ENCODE results near the gene CCDC146. TPM values are rescaled to one million over a fixed set of nuclear protein-coding genes. Genes with fewer than 3 reads are reported as not detected.
"Not testable (repeated sequence)": the region's sequence is repeated elsewhere in the genome, so short reads cannot be mapped to it uniquely, and the experiment has no call there.

Gene CCDC146
- polyA plus RNA-seq, 3 donors: 0.08 to 7.2 (median 0.40) TPM

DNA sequence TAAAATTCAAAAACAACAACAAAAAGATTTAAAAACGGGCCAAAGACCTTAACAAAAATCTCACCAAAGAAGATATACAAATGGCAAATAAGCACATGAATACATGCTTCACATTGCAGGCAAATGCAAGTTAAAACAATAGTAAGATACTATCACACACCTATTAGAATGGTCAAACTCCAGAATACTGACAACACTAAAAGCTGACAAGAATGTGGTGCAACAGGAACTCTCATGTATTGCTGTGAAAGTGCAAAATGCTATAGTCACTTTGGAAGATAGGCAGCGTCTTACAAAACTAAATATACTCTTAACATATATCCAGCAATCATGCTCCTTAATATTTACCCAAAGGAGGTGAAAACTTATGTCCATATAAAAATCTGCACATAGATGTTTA lies 16.3 kb downstream of the CCDC146 start:
- H3K36me3 Mint-ChIP-seq; H3K79me2 ChIP-seq (ENCODE audit: insufficient read depth, low read length); H2AFZ ChIP-seq (ENCODE audit: insufficient read depth, low read depth, low read length, poor library complexity, severe bottlenecking); H3K4me3 Mint-ChIP-seq; H4K20me1 ChIP-seq (ENCODE audit: insufficient read depth, low read length); H3K4me1 ChIP-seq (ENCODE audit: control insufficient read depth in 1 of 2, insufficient read depth in 2 of 2, low read length in 2 of 2); H3K4me2 ChIP-seq (replicated peaks; ENCODE audit: extremely low read depth, low read length, poor library complexity, severe bottlenecking); DNase-seq; H3K9me3 Mint-ChIP-seq; H3K36me3 ChIP-seq (replicated peaks in 1 of 2; ENCODE audit: control insufficient read depth in 1 of 2, insufficient read depth in 2 of 2, low read length in 2 of 2); H3K4me1 Mint-ChIP-seq; H3K9me3 ChIP-seq (replicated peaks in 1 of 2; ENCODE audit: control insufficient read depth in 1 of 2, insufficient read depth in 1 of 2, low read length in 2 of 2); H3K9ac ChIP-seq (ENCODE audit: insufficient read depth, low read length, poor library complexity, severe bottlenecking); intact Hi-C loops (cut with micrococcal nuclease); H3K27me3 Mint-ChIP-seq (ENCODE audit: low read depth in 3 of 3); H3K27me3 ChIP-seq (ENCODE audit: control insufficient read depth in 2 of 2, insufficient read depth in 2 of 2, low read length in 2 of 2); H3K27ac ChIP-seq (ENCODE audit: low read depth in 1 of 2, low read length in 2 of 2); H3K27ac Mint-ChIP-seq; H3K4me3 ChIP-seq (replicated peaks in 1 of 3; ENCODE audit: low read depth in 2 of 3, low read length in 3 of 3): not testable (repeated sequence)
- WGBS (ENCODE audit: insufficient coverage): no CpG with 5 or more reads among the region's 2 CpGs

DNA sequence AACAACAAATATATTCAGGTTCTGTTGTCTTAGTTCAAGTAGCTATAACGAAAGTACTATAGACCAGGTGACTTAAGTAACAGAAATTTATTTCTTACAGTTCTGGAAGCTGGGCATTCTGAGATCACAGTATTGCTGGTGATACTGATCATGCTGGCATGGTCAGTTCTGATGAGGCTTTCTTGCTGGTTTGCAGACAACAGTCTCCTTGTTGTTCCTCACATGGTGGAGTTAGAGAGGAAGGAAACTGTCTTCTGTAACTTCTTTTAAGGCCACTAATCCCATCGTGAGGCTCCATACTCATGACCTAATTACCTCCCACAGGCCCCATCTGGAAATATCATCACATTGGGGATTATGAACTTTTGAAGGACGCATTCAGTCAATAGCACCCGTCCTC lies 17.9 kb downstream of the CCDC146 start:
- H3K9me3 Mint-ChIP-seq: peaks cover 8 to 22% (median 16%) of the 10 kb centered on the region in 7 donors
- H4K20me1 ChIP-seq (ENCODE audit: insufficient read depth, low read length); H3K9me3 ChIP-seq (replicated peaks in 1 of 2; ENCODE audit: control insufficient read depth in 1 of 2, insufficient read depth in 1 of 2, low read length in 2 of 2); H3K4me1 ChIP-seq (ENCODE audit: control insufficient read depth in 1 of 2, insufficient read depth in 2 of 2, low read length in 2 of 2); H3K79me2 ChIP-seq (ENCODE audit: insufficient read depth, low read length); H3K4me3 ChIP-seq (replicated peaks in 1 of 3; ENCODE audit: low read depth in 2 of 3, low read length in 3 of 3); H3K4me1 Mint-ChIP-seq; H3K36me3 Mint-ChIP-seq; H3K27ac Mint-ChIP-seq; H3K36me3 ChIP-seq (replicated peaks in 1 of 2; ENCODE audit: control insufficient read depth in 1 of 2, insufficient read depth in 2 of 2, low read length in 2 of 2); H3K4me2 ChIP-seq (replicated peaks; ENCODE audit: extremely low read depth, low read length, poor library complexity, severe bottlenecking); H3K27ac ChIP-seq (ENCODE audit: low read depth in 1 of 2, low read length in 2 of 2); H3K27me3 ChIP-seq (ENCODE audit: control insufficient read depth in 2 of 2, insufficient read depth in 2 of 2, low read length in 2 of 2); H3K27me3 Mint-ChIP-seq (ENCODE audit: low read depth in 3 of 3); H2AFZ ChIP-seq (ENCODE audit: insufficient read depth, low read depth, low read length, poor library complexity, severe bottlenecking); intact Hi-C loops (cut with micrococcal nuclease); H3K9ac ChIP-seq (ENCODE audit: insufficient read depth, low read length, poor library complexity, severe bottlenecking); DNase-seq; H3K4me3 Mint-ChIP-seq: not testable (repeated sequence)
- WGBS (ENCODE audit: insufficient coverage): no CpG with 5 or more reads among the region's 4 CpGs

DNA sequence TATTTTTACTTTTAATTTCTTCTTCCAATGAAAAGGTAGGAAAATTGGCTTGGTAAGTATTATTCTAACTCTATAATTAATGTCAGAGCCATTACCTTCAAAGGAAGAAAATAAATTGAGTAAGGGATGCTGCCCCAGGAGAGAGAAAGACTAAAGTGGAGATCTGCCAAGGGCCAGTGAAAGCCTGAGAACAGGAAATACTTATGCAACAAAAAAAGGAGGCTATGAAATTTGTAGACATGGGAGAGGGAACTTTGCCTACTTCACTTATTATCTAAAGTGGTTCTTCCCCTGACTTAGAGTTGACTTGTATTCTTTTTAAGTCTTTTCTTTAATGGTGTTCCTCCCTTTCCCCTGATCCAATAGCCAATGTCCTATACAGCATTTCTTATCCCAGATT lies 29.8 kb downstream of the CCDC146 start:
- Histone ChIP-seq H3K4me1 (ENCODE audit: control insufficient read depth in 1 of 2, insufficient read depth in 2 of 2, low read length in 2 of 2) (peaks cover 34 to 43% of the 10 kb centered on the region in 2 donors), H3K27ac (ENCODE audit: low read depth in 1 of 2, low read length in 2 of 2) (peak overlapping the region in 1 of 2 donors; percentile 80), H3K4me3 (replicated peaks in 1 of 3; ENCODE audit: low read depth in 2 of 3, low read length in 3 of 3) (peak overlapping the region in 1 of 3 experiments; percentile 42)
- H3K4me2 ChIP-seq (replicated peaks; ENCODE audit: extremely low read depth, low read length, poor library complexity, severe bottlenecking); H3K27me3 Mint-ChIP-seq (ENCODE audit: low read depth in 3 of 3); H4K20me1 ChIP-seq (ENCODE audit: insufficient read depth, low read length); H3K79me2 ChIP-seq (ENCODE audit: insufficient read depth, low read length); H3K27me3 ChIP-seq (ENCODE audit: control insufficient read depth in 2 of 2, insufficient read depth in 2 of 2, low read length in 2 of 2); H3K36me3 ChIP-seq (replicated peaks in 1 of 2; ENCODE audit: control insufficient read depth in 1 of 2, insufficient read depth in 2 of 2, low read length in 2 of 2); H3K9ac ChIP-seq (ENCODE audit: insufficient read depth, low read length, poor library complexity, severe bottlenecking); H2AFZ ChIP-seq (ENCODE audit: insufficient read depth, low read depth, low read length, poor library complexity, severe bottlenecking); H3K9me3 ChIP-seq (replicated peaks in 1 of 2; ENCODE audit: control insufficient read depth in 1 of 2, insufficient read depth in 1 of 2, low read length in 2 of 2); intact Hi-C loops (cut with micrococcal nuclease); H3K36me3 Mint-ChIP-seq: not testable (repeated sequence)
- Mint-ChIP-seq H3K27ac (peak overlapping the region; percentile 79 to 93 (median 87)), H3K4me3 (peak overlapping the region in 1 of 2 donors; percentile 67), H3K9me3 (peaks cover 0 to 15% (median 13%) of the 10 kb centered on the region in 7 donors), H3K4me1 (peaks cover 34% of the 10 kb centered on the region)
- peak in 2 of 3 donors; percentile 21 to 41 for DNase-seq

DNA sequence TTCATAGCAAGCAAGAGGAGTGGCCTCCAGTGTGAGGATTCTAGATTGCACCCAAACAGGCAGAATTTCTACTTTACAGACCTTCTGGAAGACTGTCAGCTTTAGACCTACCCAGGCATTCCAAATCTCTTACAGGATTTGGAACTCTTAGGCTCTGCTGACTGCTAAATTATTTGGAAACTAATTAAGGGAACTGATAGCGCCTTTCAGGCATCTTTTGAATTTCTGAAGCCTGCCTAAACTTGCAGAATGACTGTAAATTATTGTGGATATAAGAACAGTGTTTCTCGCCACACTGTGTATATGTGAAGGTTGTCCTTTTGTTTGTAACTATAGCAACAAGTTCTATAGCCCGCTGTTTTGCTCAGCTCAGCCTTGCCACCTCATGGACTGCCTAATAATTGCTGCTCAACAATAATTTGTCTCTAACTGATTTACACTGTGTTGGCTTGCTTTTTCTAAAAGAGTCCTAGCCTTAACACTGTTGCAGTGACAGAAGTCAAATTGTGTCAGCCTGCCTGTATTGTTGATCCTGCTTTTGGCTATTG lies 32.6 kb downstream of the CCDC146 start:
- H3K27ac Mint-ChIP-seq: peak overlapping the region; percentile 63 to 86 (median 84)
- H3K36me3 ChIP-seq (replicated peaks in 1 of 2; ENCODE audit: control insufficient read depth in 1 of 2, insufficient read depth in 2 of 2, low read length in 2 of 2); H3K4me3 Mint-ChIP-seq; H3K27me3 Mint-ChIP-seq (ENCODE audit: low read depth in 3 of 3); intact Hi-C loops (cut with micrococcal nuclease); H3K9me3 ChIP-seq (replicated peaks in 1 of 2; ENCODE audit: control insufficient read depth in 1 of 2, insufficient read depth in 1 of 2, low read length in 2 of 2); H2AFZ ChIP-seq (ENCODE audit: insufficient read depth, low read depth, low read length, poor library complexity, severe bottlenecking); H3K4me2 ChIP-seq (replicated peaks; ENCODE audit: extremely low read depth, low read length, poor library complexity, severe bottlenecking); H3K79me2 ChIP-seq (ENCODE audit: insufficient read depth, low read length); H4K20me1 ChIP-seq (ENCODE audit: insufficient read depth, low read length); H3K9me3 Mint-ChIP-seq; H3K36me3 Mint-ChIP-seq; H3K27me3 ChIP-seq (ENCODE audit: control insufficient read depth in 2 of 2, insufficient read depth in 2 of 2, low read length in 2 of 2); H3K4me3 ChIP-seq (replicated peaks in 1 of 3; ENCODE audit: low read depth in 2 of 3, low read length in 3 of 3); H3K9ac ChIP-seq (ENCODE audit: insufficient read depth, low read length, poor library complexity, severe bottlenecking): not testable (repeated sequence)
- Histone ChIP-seq H3K27ac (ENCODE audit: low read depth in 1 of 2, low read length in 2 of 2) (peak overlapping the region in 1 of 2 donors; percentile 73), H3K4me1 (ENCODE audit: control insufficient read depth in 1 of 2, insufficient read depth in 2 of 2, low read length in 2 of 2) (peaks cover 39 to 50% of the 10 kb centered on the region in 2 donors)
- 0% methylated on average over 1 of the region's 3 CpGs for WGBS (ENCODE audit: insufficient coverage)
- H3K4me1 Mint-ChIP-seq: peaks cover 41% of the 10 kb centered on the region
- DNase-seq: peak; percentile 12 to 52 (median 21)
